ENCODE data around the gene NDUFV2. TPM values are rescaled to one million over a fixed set of nuclear protein-coding genes. Genes with fewer than 3 reads are reported as not detected.

The NDUFV2 gene
- polyA plus RNA-seq, 2 donors, result 163 to 222 TPM

DNA sequence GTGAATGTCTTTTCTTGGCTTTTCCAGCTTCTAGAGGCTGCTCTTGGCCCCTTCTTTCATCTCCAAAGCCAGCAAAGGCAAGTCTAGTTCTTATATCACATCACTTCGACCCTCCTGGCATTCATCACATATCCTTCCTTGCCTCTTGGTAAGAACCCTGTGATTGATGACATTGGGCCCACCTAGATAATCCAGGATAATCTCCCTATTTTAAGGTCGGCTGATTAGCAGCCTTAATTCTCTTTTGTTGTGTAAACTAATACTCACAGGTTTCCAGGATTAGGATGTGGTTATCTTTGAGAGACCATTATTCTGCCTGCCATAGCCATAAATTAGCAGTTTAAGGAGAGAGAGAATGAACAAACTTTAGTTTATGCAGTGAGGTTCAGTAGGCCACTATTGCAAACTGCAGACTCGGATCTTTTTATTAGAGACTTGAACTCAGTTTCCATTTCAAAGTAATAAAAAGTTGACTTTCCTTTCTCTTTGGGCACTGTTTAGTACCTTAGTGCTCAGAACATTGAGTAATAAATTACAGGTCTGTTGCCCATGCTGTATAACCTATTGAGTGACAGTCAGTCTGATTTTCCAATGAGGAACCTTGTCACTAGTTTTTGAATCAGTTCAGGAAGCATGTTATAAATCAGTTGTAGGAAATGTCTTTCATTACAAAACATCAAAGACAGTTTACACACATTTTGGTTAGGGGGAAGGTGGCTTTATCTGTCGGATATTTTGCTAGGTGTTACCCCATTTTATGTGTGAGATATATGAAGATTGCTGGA is 4.5 kb downstream of the NDUFV2 start:
- peak overlapping the region in 1 of 2 donors; percentile 54 for H3K27ac ChIP-seq (ENCODE audit: low read depth in 2 of 2, low read length in 1 of 2)
- peak overlapping the region in 1 of 2 donors; percentile 15 for H3K4me3 ChIP-seq (ENCODE audit: low read depth in 1 of 2, low read length in 2 of 2)
- peaks cover 0 to 2% of the 10 kb centered on the region in 2 donors for H3K4me1 ChIP-seq (ENCODE audit: control insufficient read depth in 2 of 2, insufficient read depth in 2 of 2, low read length in 1 of 2)
- H3K27me3 ChIP-seq (ENCODE audit: control insufficient read depth in 1 of 2, insufficient read depth in 2 of 2, low read length in 2 of 2), result no peaks in the 10 kb centered on the region
- no peaks in the 10 kb centered on the region for H3K36me3 ChIP-seq (ENCODE audit: control insufficient read depth in 2 of 2, insufficient read depth in 2 of 2, low read length in 1 of 2)
- no peaks in the 10 kb centered on the region for H3K9me3 ChIP-seq (ENCODE audit: control insufficient read depth in 2 of 2, insufficient read depth in 1 of 2, low read depth in 1 of 2, low read length in 1 of 2)
- 20 to 24% methylated on average over 4 of the region's 4 CpGs for WGBS, 2 donors

DNA sequence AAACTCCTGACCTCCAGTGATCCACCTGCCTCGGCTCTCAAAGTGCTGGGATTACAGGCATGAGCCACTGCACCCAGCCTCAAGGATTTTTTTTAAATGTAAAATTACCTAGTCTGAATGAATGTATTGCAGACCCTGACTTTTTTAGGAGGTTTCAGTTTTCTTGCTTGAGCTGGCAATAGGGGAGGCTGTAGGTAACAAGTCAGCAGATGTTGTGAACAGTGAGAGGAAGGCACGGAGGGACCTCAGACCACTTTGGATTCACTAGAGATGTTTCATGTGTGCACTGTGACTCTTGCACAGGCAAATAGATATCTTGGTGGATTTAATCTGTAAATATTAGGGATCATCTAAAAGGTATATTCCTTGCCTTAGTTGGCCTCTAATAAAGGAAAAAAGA is 6.4 kb downstream of the NDUFV2 start:
- Histone ChIP-seq H3K36me3 (ENCODE audit: control insufficient read depth in 2 of 2, insufficient read depth in 2 of 2, low read length in 1 of 2) (no peaks in the 10 kb centered on the region), H3K4me1 (ENCODE audit: control insufficient read depth in 2 of 2, insufficient read depth in 2 of 2, low read length in 1 of 2) (peaks cover 0 to 2% of the 10 kb centered on the region in 2 donors), H3K27ac (ENCODE audit: low read depth in 2 of 2, low read length in 1 of 2) (no peak overlapping the region), H3K9me3 (ENCODE audit: control insufficient read depth in 2 of 2, insufficient read depth in 1 of 2, low read depth in 1 of 2, low read length in 1 of 2) (no peaks in the 10 kb centered on the region), H3K27me3 (ENCODE audit: control insufficient read depth in 1 of 2, insufficient read depth in 2 of 2, low read length in 2 of 2) (no peaks in the 10 kb centered on the region), H3K4me3 (ENCODE audit: low read depth in 1 of 2, low read length in 2 of 2) (no peak overlapping the region)
- WGBS, 2 donors, result 78% methylated on average over 2 of the region's 2 CpGs

DNA sequence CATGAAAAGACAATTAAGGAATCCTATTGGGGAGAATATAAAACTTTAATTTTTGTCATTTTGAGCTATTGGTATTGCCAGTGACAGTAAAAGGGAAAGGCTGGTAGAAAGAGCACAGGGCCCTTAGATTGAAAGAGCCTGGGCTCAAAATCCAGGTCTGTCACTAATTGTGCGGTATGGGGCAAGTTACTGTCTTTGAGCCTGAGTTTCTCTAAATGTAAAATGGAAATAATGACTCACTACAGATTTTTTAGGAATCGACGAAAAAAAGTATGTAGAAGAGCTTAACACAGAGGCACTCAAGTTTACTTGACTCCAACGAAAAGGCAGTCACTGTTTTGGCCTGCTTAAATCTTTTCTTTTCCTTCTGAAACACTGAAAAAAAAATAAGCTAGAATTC is 7.0 kb downstream of the NDUFV2 start:
- 37 to 49% methylated on average over 4 of the region's 4 CpGs for WGBS, 2 donors
- H3K27me3 ChIP-seq (ENCODE audit: control insufficient read depth in 1 of 2, insufficient read depth in 2 of 2, low read length in 2 of 2), result no peaks in the 10 kb centered on the region
- H3K9me3 ChIP-seq (ENCODE audit: control insufficient read depth in 2 of 2, insufficient read depth in 1 of 2, low read depth in 1 of 2, low read length in 1 of 2), result no peaks in the 10 kb centered on the region
- H3K27ac ChIP-seq (ENCODE audit: low read depth in 2 of 2, low read length in 1 of 2), result peak overlapping the region in 1 of 2 donors; percentile 54
- H3K4me1 ChIP-seq (ENCODE audit: control insufficient read depth in 2 of 2, insufficient read depth in 2 of 2, low read length in 1 of 2), result peaks cover 0 to 2% of the 10 kb centered on the region in 2 donors
- peak overlapping the region in 1 of 2 donors; percentile 11 for H3K4me3 ChIP-seq (ENCODE audit: low read depth in 1 of 2, low read length in 2 of 2)
- H3K36me3 ChIP-seq (ENCODE audit: control insufficient read depth in 2 of 2, insufficient read depth in 2 of 2, low read length in 1 of 2), result no peaks in the 10 kb centered on the region

DNA sequence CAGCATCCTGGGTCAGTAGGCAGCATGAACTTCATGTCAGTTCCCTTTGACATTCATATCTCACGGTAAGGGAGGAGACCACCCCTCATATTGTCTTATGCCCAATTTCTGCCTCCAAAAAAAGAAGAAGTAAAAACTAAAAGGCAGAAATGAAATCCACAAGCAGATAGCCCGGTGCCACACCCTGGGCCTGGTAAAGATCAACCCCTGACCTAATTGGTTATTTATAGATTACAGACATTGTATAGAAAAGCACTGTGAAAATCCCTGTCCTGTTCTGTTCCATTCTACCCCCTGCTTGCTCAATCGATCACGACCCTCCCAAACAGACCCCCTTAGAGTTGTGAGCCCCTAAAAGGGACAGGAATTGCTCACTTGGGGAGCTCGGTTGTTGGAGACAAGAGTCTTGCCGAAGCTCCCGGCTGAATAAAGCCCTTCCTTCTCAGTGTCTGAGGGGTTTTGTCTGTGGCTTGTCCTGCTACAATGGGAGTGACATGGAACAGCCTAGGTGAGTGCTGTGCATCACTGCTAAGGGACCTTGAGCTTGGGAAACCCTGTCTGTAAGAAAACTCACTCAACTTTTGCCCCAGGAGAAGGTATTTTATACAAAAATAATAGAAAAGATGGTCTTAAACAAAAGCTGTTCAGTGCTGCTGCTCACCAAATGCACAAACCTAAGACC is 11.1 kb downstream of the NDUFV2 start:
- Histone ChIP-seq H3K4me1 (ENCODE audit: control insufficient read depth in 2 of 2, insufficient read depth in 2 of 2, low read length in 1 of 2) (peaks cover 0 to 5% of the 10 kb centered on the region in 2 donors), H3K27me3 (ENCODE audit: control insufficient read depth in 1 of 2, insufficient read depth in 2 of 2, low read length in 2 of 2) (no peaks in the 10 kb centered on the region), H3K4me3 (ENCODE audit: low read depth in 1 of 2, low read length in 2 of 2) (no peak overlapping the region), H3K9me3 (ENCODE audit: control insufficient read depth in 2 of 2, insufficient read depth in 1 of 2, low read depth in 1 of 2, low read length in 1 of 2) (no peaks in the 10 kb centered on the region), H3K27ac (ENCODE audit: low read depth in 2 of 2, low read length in 1 of 2) (peak overlapping the region; percentile 8 to 20), H3K36me3 (ENCODE audit: control insufficient read depth in 2 of 2, insufficient read depth in 2 of 2, low read length in 1 of 2) (no peaks in the 10 kb centered on the region)
- WGBS, 2 donors, result 65 to 71% methylated on average over 7 of the region's 7 CpGs

DNA sequence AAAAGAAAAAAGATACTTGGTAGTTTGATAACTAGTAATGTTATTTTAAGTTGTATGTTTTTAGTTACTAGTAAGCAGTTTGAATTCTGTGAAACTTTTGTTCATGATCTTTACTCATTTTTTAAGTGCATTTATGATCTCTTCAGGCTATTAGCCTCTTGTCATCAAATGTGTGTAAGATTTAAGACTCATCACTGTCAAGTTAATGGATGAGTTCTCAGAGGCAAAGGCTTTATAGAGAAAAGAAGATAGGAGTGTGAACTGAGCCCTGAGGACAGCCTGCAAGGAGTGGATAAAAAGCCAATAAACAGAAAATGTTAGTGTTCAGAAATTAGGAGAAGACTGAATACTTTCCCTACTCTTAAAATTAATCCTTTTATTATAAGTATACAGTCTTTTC is 13.5 kb downstream of the NDUFV2 start:
- H3K36me3 ChIP-seq (ENCODE audit: control insufficient read depth in 2 of 2, insufficient read depth in 2 of 2, low read length in 1 of 2), result no peaks in the 10 kb centered on the region
- no peak overlapping the region for H3K4me3 ChIP-seq (ENCODE audit: low read depth in 1 of 2, low read length in 2 of 2)
- no peaks in the 10 kb centered on the region for H3K27me3 ChIP-seq (ENCODE audit: control insufficient read depth in 1 of 2, insufficient read depth in 2 of 2, low read length in 2 of 2)
- peaks cover 0 to 5% of the 10 kb centered on the region in 2 donors for H3K4me1 ChIP-seq (ENCODE audit: control insufficient read depth in 2 of 2, insufficient read depth in 2 of 2, low read length in 1 of 2)
- H3K27ac ChIP-seq (ENCODE audit: low read depth in 2 of 2, low read length in 1 of 2), result no peak overlapping the region
- no peaks in the 10 kb centered on the region for H3K9me3 ChIP-seq (ENCODE audit: control insufficient read depth in 2 of 2, insufficient read depth in 1 of 2, low read depth in 1 of 2, low read length in 1 of 2)

DNA sequence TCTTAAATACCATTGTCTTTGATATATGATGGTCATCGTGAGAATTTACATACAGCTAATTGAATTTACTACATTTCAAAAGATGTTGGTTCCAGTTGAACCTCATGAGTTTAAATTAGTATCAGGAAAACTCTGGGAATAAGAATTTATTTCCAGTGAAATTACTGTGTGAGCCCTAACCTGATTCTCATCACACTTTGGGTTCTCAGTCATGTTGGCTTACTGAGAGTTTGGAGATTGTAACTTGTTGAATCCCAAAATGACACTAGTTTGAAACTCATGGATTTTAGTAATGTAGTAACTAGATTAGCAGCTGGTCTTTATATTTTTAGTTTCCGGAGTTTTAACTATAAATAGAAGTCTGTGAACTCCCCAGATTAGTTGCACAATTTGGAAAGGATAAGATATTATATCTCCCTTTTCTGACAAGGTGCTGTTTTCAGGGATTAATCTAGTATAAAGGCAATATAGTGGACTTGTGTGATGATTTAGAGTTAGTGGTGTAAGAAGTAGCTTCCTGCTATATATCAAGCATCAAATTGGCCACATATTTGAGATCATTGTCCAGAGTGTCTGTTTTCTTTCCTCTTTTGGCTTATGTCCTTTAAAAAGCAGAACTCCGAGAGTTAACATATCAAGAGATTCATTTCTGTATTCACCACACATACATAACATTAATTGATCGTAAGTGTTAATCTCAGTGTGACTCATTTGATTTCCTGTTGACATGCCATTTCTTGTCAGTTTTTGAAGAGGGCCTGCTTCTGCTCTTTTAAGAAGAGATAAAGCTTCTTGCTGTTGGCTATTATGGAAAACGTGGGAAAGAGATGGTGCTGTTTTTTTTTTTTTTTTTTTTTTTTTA is 15.7 kb downstream of the NDUFV2 start:
- no peak overlapping the region for H3K4me3 ChIP-seq (ENCODE audit: low read depth in 1 of 2, low read length in 2 of 2)
- WGBS, 2 donors, result 21 to 25% methylated on average over 5 of the region's 5 CpGs
- H3K9me3 ChIP-seq (ENCODE audit: control insufficient read depth in 2 of 2, insufficient read depth in 1 of 2, low read depth in 1 of 2, low read length in 1 of 2), result no peaks in the 10 kb centered on the region
- peak overlapping the region in 1 of 2 donors; percentile 59 for H3K27ac ChIP-seq (ENCODE audit: low read depth in 2 of 2, low read length in 1 of 2)
- peaks cover 0 to 5% of the 10 kb centered on the region in 2 donors for H3K4me1 ChIP-seq (ENCODE audit: control insufficient read depth in 2 of 2, insufficient read depth in 2 of 2, low read length in 1 of 2)
- no peaks in the 10 kb centered on the region for H3K36me3 ChIP-seq (ENCODE audit: control insufficient read depth in 2 of 2, insufficient read depth in 2 of 2, low read length in 1 of 2)
- H3K27me3 ChIP-seq (ENCODE audit: control insufficient read depth in 1 of 2, insufficient read depth in 2 of 2, low read length in 2 of 2), result no peaks in the 10 kb centered on the region

DNA sequence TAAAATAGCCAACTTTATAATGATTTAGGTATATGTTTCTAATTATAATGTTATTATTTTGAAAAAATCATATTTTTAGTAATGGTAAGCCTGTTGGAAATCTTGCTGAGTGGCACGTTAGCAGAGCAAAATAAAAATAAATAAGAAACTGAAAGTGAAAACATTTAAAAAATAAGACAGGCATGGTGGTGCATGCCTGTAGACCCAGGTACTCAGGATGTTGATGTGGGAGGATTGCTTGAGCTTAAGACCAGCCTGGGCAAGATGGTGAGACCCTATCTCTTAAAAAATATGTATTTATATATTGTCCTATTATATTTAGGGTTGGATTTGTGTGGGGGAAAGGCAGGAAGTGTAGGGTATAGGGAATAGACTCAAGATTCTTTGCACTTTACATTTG is 18.3 kb downstream of the NDUFV2 start:
- peaks cover 0 to 3% of the 10 kb centered on the region in 2 donors for H3K36me3 ChIP-seq (ENCODE audit: control insufficient read depth in 2 of 2, insufficient read depth in 2 of 2, low read length in 1 of 2)

DNA sequence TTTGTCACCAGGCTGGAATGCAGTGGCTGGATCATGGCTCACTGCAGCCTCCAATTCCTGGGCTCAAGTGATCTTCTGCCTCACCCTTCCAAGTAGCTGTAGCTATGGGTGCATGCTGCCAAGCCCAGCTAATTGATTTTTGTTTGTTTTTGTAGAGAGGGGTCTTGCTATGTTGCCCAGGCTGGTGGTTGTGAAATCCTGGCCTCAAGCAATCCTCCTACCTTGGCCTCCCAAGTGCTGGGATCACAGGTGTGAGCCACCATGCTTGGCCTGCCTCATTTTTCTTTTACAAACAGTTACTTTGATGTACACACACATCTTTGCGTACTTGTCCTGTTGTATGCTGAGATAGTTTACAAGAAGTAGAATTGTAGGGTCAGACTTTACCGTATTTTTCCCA is 21.0 kb downstream of the NDUFV2 start:
- Histone ChIP-seq H3K36me3 (ENCODE audit: control insufficient read depth in 2 of 2, insufficient read depth in 2 of 2, low read length in 1 of 2) (peaks cover 3% of the 10 kb centered on the region in 2 donors), H3K9me3 (ENCODE audit: control insufficient read depth in 2 of 2, insufficient read depth in 1 of 2, low read depth in 1 of 2, low read length in 1 of 2) (no peaks in the 10 kb centered on the region), H3K4me1 (ENCODE audit: control insufficient read depth in 2 of 2, insufficient read depth in 2 of 2, low read length in 1 of 2) (no peaks in the 10 kb centered on the region), H3K4me3 (ENCODE audit: low read depth in 1 of 2, low read length in 2 of 2) (no peak overlapping the region), H3K27ac (ENCODE audit: low read depth in 2 of 2, low read length in 1 of 2) (peak overlapping the region in 1 of 2 donors; percentile 21), H3K27me3 (ENCODE audit: control insufficient read depth in 1 of 2, insufficient read depth in 2 of 2, low read length in 2 of 2) (no peaks in the 10 kb centered on the region)
- 94 to 99% methylated on average over 2 of the region's 2 CpGs for WGBS, 2 donors

More for the DNA sequence above, 18.3 kb downstream of the NDUFV2 start:
- 9 to 21% methylated on average over 1 of the region's 1 CpG for WGBS, 2 donors
- Histone ChIP-seq H3K4me1 (ENCODE audit: control insufficient read depth in 2 of 2, insufficient read depth in 2 of 2, low read length in 1 of 2) (peaks cover 0 to 5% of the 10 kb centered on the region in 2 donors), H3K27ac (ENCODE audit: low read depth in 2 of 2, low read length in 1 of 2) (no peak overlapping the region), H3K4me3 (ENCODE audit: low read depth in 1 of 2, low read length in 2 of 2) (no peak overlapping the region), H3K9me3 (ENCODE audit: control insufficient read depth in 2 of 2, insufficient read depth in 1 of 2, low read depth in 1 of 2, low read length in 1 of 2) (no peaks in the 10 kb centered on the region), H3K27me3 (ENCODE audit: control insufficient read depth in 1 of 2, insufficient read depth in 2 of 2, low read length in 2 of 2) (no peaks in the 10 kb centered on the region)

DNA sequence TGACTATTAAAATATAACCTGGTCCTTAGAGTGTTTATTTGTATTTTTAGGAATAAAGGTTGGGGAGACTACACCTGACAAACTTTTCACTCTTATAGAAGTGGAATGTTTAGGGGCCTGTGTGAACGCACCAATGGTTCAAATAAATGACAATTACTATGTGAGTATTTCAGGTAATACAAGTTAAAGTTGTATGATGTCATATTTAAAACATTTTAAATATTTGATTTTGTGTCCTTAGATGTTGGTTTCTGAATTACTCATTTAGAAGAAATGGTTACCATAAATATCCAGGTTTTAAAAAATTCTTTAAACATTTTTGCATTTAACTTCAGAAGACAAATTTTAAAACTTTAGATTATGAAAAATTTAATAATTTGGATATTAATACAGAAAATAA is 22.3 kb downstream of the NDUFV2 start:
- 91% methylated on average over 1 of the region's 1 CpG for WGBS, 2 donors
- no peak overlapping the region for H3K4me3 ChIP-seq (ENCODE audit: low read depth in 1 of 2, low read length in 2 of 2)
- peaks cover 3% of the 10 kb centered on the region in 2 donors for H3K36me3 ChIP-seq (ENCODE audit: control insufficient read depth in 2 of 2, insufficient read depth in 2 of 2, low read length in 1 of 2)
- H3K27ac ChIP-seq (ENCODE audit: low read depth in 2 of 2, low read length in 1 of 2), result no peak overlapping the region
- H3K4me1 ChIP-seq (ENCODE audit: control insufficient read depth in 2 of 2, insufficient read depth in 2 of 2, low read length in 1 of 2), result no peaks in the 10 kb centered on the region
- H3K9me3 ChIP-seq (ENCODE audit: control insufficient read depth in 2 of 2, insufficient read depth in 1 of 2, low read depth in 1 of 2, low read length in 1 of 2), result no peaks in the 10 kb centered on the region
- no peaks in the 10 kb centered on the region for H3K27me3 ChIP-seq (ENCODE audit: control insufficient read depth in 1 of 2, insufficient read depth in 2 of 2, low read length in 2 of 2)

All from esophagus (tissue), 2 donors.